NCI-H2196 treated with DMSO at 0.1 percent for 48 hours (cell line): ENCODE data around the gene MED13L.

Experiments
- DNase-seq: peaks from one replicate; lab custom pipeline; 2025; ENCODE audit not compliant: unreplicated experiment; lab: John Stamatoyannopoulos, UW

The MED13L gene

DNA sequence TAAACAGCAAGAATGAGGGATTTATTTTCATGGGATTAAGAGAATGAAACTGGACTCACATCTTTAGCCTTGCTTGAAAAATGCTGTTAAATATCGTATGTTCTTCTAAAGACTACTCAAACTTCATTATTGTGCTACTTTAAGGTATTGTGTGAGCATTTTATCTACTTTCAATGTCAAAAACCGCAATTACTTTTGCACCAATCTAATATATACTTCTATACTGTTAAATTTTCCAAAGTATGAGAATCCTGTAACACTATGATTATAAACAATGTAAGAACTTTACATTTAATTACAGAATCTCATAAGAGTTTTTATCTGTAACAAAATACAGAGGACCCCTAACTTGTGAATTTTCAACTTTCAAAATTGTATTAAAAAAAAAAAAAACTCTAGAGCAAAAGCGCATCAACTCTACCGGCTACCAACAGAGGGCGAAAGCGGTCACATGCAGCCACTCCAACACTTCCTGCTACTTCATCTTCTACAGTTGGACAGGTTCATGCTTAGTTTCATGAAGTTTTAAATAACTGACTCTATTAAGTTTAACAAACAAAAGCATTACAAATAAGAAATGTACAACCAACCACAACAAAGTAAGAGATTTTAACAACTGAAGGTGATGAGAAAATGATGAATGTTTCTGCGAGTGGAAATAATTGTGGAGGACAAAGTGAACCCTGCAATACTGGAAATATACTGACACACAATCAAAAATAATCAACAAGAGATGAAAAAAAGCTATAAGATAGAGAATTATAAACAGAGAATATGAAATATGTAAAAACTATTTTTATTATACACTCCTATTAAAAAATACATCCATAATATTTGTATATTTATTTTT, 210.9 kb downstream of the MED13L start:
- DNase-seq, result no peak

DNA sequence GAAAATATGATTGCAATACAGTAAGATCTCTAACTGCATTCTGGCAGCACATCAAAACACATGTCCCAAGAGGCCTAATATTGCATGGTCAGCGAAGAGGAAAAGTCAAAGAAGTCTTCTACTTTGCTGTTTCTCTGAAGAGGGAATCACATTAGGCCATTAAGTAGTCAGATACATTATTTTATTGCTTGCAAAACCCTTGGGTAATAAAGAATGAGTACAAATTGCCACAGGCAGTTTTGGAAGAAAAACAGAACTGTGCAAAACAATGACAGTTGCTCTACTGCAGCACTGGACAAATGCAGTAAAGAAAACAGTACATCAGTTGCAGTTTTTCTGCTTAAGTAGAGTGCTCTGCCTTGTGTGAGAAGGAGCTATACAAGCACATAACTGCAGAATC, 211.9 kb downstream of the MED13L start:
- no peak for DNase-seq

DNA sequence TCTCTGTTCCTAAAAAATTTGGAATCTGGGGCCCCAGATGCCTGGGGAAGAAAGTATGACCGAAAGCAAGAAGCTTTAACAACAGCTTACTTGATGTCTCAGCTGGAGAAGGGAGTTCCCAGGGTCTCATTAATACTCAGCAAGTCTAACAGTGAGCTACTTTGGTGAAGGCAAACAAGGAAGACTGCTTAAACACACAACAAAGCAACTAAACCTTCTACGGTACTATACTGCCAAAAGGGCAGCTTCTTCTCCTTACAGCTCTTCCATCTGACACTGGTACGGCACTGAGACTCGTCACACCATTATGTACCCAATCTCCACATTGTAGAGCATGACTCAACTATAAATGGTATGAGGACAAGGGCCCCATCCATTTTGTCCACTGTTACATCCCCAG, 213.0 kb downstream of the MED13L start:
- no peak for DNase-seq

DNA sequence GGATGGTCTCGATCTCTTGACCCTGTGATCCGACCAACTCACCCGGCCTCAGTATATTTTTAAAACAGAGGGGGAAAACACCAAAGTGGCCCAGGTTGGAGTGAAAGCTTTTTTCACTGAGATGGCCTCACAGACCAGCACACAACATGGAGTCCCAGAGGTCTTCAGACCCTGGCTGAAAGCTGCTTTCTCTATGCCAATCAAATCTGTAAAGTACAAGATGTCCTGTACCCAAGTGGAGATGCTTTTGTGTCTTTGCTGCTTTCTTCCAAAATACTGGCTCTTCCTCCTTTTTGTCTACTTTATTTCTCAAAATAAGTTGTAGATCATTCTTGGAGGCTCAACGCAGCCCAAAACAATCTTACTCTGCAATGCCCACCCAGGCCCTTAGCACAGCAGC, 214.8 kb downstream of the MED13L start:
- no peak for DNase-seq

DNA sequence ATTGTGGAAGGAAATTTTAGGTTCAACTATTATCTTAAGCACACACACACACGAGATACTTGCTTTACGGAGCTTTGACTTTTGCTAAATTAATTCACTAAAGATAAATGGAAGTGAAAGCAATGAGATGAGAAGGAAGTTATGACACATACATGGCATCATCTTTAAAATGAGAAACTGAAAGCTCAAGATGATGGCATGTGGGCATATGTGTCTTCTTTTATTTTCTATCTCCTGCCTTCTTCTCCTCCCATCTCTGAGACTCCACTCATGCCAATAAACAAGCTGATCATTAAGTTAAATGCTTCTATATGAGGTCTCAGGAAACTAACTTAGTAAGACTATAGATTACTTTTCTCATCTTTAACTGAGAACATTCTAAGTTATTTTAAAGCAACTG, 216.7 kb downstream of the MED13L start:
- DNase-seq, result no peak

DNA sequence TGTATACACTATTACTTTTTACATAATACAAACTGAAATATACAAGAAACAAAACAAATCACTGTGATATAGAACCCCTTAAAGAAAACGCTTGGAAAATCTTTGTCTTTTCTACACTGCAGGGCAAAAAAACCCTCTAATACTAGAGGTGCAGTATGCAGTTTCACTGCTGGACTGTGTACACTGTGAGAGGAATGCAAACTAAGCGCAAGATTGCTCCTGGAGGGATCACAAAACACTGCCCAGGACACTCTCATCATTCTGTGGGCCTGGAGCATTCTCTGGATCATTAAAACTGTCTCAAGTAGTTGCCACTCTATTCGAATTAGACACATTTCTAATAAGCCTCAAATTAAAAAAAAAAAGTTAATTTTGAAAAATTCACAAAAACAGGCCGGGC, 217.6 kb downstream of the MED13L start:
- no peak for DNase-seq

DNA sequence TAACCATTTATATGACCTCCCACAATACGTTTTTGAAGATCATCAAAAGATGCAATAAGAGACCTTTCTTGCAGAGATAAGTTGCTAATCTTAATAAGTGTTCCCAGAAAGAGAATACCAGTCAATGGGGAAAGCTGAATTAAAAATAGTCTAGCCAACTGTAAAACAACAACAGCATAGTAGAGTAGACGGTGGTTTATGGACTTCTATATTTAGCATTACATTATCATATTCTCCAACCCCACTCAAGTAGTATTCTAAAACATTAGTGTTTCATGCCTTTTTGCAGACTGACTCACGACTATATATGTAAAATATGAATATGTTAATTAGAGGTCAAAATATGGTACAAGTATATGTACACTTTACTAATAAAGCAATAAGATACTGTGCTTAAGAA, 218.9 kb downstream of the MED13L start:
- DNase-seq, result no peak

DNA sequence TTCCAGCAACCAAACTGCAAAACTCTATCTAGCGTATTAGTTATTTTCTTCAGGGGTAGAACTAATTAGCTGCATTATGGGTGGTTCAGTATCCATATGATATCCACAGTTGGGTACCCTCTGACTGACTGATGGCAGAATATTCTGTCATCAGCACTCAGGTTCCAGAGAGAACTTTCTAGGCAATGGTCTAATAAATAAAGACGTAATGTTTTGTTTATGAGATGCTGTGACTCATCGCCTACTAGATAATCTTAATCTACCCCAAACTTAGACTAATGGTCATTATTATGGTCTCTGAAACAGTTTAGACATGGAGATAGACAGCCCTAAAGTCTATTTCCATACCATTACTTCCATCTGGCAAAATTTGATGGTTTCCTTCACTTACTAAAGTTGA, 220.1 kb downstream of the MED13L start:
- no peak for DNase-seq

DNA sequence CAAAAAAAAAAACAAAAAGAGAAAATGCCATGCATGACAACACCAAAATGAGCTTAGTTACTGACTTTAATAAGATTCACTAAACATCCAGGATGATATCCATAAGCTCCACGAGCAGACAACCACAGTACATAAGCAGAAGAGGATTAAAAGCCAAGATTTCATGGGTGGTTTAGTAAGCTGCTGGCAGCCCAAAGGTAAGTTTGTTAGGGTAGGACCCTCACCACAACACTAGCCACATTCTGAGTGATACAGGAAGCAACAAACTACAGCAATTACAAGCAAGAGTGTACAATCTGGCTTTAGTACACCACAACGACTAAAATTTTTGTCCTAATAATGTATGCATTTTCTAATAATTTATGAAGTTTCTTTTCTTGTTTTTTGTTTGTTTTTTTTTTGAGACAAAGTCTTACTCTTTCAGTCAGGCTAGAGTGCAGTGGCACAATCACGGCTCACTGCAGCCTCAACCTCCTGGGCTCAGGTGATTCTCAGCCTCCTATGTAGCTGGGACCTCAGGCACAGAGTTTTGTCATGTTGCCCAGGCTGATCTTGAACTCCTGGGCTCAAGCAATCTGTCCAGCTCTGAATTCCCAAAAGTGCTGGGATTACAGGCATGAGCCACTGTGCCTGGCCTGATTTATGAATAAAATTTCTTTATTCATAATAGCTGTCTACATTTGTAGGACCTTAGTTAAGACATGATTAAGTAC, 221.4 kb downstream of the MED13L start:
- DNase-seq, result no peak

DNA sequence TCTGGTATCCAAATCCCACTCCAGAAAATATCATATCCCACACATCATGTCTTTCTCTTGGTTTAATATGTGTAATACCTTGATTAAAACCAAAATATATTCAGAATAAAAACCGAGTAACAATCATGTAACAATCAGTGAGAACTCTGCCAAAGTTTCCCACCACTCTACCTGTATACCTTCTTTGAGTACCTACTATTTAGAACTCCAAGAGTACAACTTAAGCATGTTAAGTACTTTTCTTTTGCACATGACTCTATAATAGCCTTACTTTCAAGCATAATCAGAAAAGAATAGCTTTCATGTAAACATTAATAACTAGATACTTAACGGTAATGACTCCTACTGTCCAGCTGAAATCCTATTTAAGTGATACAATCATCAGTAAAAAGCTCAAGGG, 223.2 kb downstream of the MED13L start:
- DNase-seq, result no peak

DNA sequence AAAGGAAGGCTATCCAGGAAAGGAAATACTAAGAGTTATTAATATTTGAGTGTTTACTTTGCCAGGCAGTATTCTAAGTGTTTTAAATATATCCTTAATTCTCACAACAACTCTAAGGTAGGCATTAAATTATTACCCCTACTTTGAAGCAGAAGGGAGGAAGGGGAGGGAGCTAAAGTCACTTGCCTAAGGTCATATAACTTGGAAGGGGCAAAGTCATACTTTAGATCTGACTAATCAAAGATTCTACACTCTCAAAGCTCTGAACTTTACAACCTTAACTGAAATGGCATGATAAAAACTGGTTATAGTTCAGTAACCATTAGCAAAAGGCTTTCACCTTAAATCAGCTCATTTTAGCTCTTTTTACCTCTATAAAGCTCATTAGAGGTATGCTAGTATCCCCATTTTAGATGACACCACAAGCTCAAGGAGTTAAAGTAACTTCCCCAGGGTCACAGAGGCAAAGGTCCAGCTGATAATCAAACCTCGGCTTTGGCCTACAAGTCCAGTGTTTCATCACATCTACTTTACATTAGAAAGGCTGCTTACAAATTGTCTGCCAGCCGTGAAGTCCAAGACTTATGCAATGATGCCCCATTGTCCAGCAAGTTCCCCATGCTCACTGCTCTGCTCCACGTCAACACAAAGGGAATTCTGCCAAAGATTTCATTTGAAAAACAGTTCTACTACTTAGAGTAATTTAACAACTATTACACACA, 223.9 kb downstream of the MED13L start:
- DNase-seq, result no peak

DNA sequence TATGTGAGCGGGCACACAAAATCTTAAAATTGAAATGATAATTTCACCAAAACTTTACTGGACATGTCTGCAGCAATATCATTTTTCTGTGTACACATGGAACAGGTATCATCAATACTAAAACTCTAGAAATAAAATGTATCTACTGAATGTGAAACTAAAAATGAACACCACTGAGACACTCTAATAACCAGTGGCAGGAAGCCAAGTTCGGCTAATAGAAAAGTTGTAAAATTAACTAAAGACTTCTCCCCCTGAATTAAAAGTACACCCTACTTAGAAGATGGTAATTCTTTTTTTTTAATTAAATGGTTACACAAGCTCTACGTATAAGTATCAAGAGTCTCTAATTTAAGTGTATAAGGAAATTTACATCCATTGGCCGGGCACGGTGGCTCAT, 227.2 kb downstream of the MED13L start:
- DNase-seq, result no peak

DNA sequence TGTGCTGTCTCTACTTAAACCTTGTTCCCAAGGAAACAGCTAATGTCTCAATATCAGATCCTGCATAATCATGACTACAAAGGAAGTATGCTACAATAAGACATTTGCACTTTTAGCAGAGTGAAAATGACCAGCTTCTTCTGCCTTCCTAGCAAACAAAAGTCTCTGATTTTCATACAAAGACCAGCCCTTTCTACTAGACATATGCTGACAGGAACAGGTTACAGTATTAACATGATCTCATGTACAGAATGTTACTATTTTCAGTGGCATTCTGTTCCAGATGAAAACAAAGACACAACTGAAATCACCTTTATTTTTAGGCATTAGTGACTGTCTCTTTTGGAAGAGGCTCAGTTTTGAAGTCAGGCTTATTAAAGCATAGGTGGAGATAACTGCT, 228.6 kb downstream of the MED13L start:
- DNase-seq, result no peak

DNA sequence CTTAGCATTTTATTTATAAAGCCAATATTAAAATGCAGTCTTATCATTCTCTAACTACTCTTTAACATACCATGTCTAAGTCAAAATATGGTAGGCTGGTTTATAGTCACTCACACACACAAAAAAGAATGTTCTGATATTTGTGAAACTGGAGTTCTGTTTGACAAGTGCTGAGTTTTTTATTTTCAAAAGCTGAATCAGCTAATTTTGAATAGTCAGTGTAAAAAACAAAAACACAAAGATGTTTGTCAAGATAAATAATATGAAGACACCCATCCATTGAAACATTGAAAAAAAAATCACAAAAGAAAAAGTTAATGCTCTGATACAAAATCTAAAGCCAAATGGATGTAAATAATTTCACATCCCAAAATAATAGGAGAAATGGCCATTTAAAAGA, 231.5 kb downstream of the MED13L start:
- DNase-seq, result no peak

DNA sequence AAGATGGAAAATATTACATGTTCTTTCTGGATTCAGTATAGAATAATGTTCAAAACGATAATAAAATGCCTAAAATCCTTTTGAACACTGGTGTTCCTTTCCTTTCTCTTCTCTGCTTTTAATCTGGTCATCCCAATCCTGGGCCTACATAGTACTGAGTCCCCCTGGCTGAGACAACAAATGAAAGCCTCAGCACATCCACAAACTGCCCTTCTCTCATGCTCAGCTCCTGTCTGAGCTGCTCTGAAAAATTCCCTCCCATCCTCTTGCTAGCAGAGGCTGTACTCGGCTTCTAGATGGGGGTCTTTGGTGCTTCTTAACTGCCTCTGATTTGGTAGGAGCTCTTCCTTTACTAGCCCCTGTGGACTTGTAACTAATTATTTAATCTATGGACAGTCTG, 232.3 kb downstream of the MED13L start:
- DNase-seq, result no peak

DNA sequence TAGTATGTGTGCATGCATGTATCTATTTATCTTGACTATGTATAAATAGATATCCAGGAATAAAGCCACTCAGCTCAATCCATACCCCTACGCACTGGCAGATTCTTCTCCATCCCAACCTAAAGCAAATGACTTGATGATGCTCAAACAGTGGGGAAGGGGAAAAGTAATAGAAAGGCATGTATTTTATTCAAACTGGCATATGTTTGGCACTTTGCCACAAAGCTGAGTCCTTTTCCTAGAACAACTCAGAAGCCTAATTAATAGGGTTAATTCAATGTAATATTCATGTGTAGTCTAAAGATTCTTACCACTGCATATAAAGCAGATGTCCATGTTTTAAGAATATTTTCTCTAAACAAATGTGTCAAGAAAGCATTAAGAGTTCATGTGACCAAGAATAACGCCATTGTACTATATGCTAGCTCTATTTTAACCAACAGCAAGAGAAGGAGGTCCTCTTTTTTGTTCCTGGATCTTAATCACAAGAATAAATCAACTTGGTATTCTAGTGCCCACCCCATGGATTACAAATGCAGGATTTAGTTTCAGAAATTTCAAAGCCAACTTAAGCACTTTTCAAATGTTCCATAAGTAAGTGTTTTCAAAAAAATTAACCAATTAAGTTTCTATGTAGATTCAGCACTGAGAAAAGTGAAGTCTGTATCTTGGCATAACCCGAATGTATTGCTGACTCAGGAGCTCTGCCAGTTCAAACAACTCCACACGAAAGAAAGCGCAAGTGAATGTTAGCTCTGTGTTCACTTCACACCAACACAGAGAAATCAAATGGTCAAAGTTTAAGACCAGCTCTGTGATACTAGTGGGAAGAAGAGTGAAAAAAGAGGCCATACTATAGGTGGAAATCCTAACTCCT, 233.6 kb downstream of the MED13L start:
- no peak for DNase-seq

DNA sequence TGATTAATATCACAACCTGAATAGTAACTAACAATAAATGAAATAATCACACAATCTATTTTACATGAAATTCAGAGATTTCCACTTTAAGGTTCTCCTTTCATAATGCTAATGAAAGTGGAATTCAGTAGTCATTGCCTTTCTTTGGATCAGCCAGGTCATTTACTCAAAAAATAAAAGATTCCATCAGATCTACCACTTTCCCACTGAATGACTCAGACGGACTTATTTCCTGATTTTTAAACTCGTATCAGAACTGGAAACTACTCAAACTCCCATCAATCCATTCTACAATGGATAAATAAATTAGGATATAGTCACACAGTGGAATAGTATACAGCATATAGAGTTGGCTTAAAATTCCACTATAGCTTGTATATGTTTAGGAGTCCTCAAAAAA, 237.1 kb downstream of the MED13L start:
- no peak for DNase-seq

DNA sequence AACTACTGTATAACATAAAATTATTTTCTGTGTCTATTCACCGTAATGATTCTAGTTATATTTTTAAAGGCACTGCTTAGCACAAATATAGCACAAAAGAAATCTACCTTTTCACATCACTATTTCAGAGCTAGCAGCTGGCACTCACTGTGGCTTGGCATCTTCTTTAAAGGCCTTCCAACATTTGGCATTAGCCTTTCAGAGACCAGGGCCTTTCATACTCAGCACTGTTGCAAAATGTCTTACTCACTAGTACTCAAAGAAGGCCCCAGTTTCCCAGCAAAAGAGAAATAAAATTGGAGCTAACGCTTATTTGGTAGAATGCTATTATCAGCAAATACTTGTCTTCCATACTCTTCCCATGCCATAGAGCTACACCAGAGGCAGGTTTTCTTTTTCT, 238.4 kb downstream of the MED13L start:
- no peak for DNase-seq

DNA sequence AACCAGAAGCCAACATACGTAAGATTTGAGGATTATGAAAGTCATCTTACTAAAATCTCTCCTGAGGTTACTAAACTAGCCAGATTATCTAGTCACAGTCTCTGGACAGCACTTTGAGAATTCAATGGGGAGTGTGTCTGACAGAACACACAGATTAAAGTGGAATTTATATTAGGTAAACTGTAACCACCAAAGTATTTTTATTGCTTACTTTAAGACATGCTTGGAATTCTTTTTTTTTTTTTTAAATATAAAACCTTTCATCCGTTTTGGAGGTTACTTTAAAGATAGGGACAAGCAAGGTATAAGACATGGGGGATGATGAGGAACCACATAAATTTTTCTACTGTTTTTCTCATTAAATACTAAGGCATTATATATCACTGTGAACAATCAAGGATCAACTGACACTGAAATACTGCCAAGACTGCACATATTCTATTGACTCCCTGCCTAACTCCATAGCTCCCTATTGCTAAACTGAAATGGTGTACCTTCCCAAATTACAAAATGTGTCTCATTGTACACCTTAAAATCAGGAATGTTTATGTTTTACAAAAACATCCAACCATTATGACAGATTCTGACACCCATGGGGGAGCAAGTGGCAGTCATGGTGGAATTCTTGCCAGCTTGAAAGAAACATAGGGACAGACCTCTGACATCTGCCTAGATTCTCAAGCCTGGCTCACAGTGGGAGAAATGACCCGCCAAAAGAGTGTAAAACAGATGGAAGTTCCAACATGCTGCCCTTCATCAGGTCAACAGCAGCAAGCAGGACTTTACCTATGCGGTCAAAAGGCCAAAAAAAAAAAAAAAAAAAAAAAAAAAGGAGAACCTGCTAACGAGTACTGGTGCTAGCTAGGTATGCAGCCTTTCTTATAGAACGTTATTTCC, 239.3 kb downstream of the MED13L start:
- no peak for DNase-seq

DNA sequence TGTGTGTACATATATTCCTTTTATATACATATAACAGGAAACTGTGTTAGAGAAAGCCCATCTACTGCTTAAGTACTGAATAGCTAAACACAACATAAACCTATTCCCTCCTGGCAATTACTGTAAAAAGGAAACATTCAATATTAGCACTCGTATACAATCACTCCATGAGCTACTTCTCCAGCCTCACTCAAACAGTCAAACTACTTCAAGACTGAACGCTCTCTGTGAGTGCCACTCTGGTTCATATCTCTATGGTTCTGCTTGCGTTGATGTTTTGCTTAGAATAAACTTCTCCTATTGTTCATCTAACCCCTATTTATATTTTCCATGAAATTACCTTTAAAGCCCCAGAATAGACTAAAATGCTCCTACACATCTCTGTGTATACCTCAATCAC, 243.7 kb downstream of the MED13L start:
- no peak for DNase-seq
